RPMI8226 (cell line): ENCODE data around the gene TOP3A.
"Not testable (repeated sequence)": the region's sequence is repeated elsewhere in the genome, so short reads cannot be mapped to it uniquely, and the experiment has no call there.

Experiments
- DNase-seq: peaks from one replicate; pipeline ENCODE4 v3.0.0-alpha.2; 2015

Gene TOP3A

DNA sequence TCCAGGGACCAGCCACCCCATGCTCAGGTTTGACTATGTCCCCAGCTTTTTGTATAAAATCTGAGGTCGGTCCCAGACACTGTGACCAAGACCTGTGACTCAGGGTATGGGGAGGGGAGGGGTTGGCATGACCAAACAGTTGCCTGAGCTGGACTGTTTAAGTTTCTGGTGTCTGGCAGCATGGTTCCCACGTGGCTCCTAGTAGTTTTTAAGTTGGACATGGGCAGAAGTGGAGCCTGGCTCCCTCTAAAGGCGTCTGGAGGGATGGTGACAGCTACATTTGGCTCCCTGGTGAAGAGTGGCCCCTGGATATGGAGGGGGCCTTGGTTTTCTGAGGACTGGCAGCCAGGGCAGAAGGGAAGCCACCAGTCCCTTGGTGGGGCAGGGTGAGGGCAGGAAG is 8.2 kb upstream of the TOP3A start:
- DNase-seq: peak; percentile 21

DNA sequence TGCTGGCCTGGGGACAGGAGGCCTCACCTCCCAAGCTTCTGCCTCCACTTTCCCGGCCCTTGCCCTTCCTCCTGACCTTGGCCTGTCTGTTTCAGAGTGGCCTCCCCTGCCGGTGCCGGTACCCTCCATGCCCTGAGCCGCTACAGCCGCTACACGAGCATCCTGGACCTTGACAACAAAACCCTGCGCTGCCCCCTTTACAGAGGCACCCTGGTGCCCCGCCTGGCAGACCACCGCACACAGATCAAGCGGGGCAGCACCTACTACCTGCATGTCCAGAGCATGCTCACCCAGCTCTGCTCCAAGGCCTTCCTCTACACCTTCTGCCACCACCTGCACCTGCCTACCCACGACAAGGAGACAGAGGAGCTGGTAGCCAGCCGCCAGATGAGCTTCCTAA is 7.7 kb upstream of the TOP3A start:
- DNase-seq: no peak

DNA sequence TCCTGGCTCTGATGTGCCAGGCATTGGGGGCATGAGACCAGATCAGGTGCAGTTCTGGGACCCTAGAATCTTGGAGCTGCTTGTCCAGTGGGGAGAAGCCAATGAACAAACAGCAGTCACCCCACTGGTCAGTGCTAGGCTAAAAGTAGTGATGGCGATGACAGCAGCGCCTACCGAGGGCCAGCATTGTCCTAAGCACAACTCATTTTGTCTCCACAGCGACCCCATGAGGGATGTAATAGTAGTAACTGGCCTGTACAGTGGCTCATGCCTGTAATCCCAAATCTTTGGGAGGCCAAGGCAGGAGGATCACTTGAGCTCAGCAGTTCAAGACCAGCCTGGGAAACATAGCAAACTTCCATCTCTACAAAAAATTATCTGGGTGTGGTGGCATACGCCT is 6.5 kb upstream of the TOP3A start:
- no peak for DNase-seq

DNA sequence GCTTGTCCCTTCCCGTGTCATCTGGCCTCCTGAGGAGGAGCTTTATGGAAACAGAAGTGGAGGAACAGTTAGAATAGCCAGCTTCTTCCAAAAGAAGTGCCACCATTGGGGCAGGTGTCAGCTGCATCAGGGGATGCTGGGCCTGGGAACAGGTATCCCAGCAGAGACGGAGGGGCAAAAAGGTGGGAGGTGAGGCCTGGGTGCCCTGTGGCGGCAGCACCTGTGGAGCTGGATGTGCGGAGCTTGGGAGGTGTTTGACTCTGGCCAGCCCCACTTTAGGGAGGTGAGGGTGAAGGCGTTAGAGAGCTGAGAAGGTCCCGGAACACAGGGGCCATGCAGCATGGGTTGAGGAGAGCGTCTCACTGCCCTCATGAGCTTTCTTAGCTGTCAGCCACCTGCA is 5.5 kb upstream of the TOP3A start:
- DNase-seq: no peak

DNA sequence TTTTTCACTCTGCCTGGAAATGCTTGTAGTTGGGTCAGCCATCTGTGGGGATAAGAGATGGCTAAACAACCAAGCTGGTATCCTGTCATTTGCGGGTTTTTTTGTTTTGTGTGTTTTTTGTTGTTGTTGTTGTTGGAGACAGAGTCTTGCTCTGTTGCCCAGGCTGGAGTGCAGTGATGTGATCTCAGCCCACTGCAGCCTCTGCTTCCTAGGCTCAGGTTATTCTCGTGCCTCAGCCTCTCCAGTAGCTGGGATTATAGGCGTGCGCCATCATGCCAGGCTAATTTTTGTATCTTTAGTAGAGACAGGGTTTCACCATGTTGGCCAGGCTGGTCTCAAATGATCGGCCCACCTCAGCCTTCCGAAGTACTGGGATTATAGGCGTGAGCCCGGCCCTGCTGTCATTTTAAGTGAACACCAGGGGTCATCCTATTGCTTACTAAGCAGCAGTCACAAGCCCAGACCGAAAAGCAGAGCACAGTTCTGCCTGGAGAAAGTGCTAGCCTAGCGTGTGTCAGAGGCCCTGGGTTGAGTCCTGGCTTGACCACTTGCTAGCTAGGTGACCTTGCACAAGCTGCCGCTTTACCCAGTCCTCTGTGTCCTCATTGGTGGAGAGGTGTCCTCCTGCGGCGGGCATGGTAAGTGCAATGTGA is 4.9 kb upstream of the TOP3A start:
- no peak for DNase-seq

DNA sequence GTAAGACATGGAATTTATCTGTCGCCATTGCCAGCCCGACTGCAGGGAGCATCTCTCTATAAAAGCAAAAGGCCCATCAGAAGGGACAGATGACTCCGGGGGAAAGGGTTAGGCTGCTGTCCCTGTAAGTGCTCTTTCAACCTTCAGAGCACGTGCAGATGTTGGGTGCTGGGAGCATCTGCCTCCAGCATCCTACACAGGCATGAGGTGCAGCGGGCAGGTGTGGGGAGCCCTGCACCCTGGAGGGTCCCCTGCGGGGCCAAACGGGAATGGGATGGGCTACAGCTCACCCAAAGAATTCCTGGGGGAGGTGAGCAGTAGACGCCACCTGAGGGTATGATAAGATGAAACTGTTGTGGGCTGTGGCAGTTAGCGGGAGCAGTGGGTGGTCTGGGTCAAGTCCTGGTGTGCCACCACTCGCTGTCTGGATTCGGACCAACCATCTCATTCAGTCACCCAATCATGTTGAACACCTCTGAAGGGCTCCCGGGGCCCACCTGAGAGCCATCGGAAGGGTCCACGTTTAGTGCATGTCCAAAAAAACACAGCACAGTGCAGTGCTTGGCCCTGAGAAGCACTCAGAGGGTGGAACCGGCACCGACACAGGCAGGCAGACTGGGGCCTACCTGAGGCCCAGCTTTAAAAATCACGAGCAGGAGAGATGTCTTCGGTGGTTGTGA is 4.1 kb upstream of the TOP3A start:
- DNase-seq: no peak

DNA sequence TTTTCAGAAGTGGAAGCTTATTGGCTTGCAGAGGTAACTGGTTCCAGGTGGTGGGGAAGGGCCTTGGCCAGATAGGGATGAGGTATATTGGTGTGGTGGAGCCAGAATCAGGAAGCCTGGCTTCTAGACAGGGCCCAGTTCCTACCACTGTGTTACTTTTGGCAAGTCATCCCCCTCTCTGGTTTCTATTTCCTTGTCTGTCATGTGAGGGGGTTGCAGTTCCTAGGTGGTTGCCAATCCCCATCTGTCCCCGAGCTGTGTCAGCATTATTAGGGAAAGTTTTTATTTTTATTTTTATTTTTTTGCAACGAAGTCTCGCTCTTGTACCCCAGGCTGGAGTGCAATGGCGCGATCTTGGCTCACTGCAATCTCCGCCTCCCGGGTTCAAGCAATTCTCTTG is 3.3 kb upstream of the TOP3A start:
- DNase-seq: no peak

DNA sequence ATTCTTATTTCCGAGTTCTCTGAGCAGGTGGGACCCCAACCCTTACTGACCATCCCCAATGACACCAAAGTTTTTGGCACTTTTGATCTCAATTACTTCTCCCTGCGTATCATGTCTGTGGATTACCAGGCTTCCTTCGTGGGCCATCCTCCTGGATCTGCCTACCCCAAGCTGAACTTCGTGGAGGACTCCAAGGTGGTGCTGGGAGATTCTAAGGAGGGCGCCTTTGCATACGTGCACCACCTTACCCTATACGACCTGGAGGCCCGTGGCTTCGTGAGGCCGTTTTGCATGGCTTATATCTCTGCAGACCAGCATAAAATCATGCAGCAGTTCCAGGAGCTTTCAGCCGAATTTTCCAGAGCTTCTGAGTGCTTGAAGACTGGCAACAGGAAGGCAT is 1.2 kb upstream of the TOP3A start:
- no peak for DNase-seq

DNA sequence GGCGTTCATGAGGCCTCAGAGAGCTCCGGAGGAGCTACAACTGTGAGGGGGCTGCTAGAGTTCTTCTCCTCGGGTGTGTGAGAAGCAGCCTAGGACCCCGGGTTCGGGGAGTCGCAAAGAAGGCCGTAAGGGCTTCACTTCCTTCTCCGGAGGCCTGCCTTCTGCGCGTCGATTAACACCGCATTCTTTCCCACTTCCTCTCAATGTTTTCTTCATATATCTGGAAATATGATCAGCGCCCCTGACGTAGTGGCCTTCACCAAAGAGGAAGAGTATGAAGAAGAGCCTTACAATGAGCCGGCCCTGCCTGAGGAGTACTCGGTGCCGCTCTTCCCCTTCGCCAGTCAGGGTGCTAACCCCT is 748 bp upstream of the TOP3A start:
- DNase-seq: peak; percentile 22

DNA sequence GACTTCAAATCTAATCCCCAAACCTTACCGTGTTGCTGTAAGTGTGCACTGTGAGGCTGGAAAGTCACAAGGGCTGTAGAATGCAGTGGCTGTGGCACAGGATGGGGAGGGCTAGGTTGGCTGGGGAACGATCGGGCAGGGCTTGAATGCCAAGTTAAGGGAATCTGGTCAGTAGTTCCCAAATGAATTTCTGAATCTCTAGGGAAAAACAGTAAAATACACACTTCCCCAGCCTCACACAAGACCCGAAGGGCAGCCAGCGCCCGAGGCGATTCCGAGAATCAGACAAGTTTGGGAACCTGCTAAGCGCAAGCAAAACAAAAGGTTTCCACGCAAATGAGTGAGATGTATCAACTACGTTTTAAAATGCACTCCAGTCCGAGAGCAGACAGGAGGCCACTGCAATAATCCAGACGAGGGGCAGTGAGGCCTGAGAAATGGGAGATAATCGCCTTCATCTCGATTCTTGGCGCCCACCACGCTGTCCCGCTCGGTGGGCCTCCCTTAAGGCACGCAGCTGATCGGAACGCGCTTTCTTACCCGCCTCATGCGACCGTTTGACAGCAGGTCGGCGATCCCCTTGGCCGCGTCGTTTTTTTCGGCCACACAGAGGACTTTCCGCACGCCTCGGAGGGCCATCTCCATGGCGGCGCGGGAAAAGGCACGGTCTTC is 599 bp downstream of the TOP3A start:
- peak; percentile 33 for DNase-seq

DNA sequence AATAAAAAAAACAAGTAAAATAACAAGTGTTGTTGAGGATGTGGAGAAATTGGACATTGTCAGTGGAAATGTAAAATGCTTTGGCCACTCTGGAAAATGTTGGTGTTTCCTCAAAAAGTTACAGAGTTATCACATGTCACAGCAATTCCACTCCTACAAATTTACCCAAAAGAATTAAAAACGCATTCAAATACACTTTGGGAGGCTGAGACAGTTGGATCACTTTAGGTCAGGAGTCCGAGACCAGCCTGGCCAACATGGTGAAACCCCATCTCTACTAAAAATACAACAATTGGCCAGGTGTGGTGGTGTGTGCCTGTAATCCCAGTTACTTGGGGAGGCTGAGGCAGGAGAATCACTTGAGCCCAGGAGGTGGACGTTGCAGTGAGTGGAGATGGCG is 5.6 kb downstream of the TOP3A start:
- no peak for DNase-seq

DNA sequence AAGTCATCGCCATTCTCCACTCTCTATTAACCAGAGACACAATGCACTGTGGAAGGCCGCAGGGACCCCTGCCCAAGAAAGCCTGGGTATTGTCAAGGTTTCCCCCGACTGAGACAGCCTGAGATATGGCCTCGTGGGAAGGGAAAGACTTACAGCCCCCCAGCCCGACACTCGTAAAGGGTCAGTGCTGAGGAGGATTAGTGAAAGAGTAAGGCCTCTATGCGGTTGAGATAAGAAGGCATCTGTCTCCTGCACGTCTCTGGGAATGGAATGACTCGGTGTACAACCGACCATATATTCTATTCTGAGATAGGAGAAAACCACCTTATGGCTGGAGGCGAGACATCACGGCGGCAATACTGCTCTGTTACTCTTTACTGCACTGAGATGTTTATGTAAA is 11.6 kb downstream of the TOP3A start:
- not testable (repeated sequence) for DNase-seq

DNA sequence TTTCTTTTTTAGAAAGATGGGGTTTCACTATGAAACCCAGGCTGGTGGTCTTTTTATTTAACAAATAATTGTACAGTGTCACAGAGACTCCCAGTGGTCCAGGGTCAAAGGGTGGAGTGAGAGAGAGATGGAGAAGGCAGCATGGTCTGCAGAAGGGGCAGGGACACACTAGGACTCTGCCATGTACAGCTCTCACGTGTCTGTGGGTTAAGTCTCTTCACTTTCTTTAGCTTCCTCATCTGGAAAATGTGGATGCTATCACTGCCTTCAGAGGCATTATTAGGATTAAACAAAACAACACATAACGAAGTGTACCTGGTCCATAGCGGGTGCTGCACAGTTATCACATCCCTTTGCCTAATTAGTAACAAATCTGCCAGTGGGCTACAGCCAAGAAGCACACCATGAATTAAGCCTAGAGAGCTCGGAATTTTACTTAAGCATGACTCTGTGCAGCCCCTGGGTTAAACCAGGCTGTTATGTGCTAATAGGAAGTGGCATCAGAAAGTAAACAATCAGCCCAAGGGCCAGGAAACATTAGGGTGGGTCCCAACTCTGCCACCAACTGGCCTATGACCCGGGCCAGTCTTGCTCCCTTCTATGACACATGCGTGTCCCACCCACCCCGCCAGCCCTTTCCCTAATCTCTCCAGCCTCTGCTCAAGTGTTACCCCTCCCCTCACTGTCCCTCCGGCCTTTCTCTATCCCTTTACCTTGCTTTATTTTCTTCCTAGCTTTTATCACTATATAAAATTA is 13.9 kb downstream of the TOP3A start:
- no peak for DNase-seq

DNA sequence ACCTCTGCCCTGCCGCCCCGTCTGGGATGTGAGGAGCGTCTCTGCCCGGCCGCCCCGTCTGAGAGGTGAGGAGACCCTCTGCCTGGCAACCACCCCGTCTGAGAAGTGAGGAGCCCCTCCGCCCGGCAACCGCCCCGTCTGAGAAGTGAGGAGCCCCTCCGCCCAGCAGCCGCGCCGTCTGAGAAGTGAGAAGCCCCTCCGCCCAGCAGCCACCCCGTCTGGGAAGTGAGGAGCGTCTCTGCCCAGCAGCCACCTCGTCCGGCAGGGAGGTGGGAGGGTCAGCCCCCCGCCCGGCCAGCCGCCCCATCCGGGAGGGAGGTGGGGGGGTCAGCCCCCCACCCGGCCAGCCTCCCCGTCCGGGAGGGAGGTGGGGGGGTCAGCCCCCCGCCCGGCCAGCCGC is 16.7 kb downstream of the TOP3A start:
- DNase-seq: not testable (repeated sequence)

DNA sequence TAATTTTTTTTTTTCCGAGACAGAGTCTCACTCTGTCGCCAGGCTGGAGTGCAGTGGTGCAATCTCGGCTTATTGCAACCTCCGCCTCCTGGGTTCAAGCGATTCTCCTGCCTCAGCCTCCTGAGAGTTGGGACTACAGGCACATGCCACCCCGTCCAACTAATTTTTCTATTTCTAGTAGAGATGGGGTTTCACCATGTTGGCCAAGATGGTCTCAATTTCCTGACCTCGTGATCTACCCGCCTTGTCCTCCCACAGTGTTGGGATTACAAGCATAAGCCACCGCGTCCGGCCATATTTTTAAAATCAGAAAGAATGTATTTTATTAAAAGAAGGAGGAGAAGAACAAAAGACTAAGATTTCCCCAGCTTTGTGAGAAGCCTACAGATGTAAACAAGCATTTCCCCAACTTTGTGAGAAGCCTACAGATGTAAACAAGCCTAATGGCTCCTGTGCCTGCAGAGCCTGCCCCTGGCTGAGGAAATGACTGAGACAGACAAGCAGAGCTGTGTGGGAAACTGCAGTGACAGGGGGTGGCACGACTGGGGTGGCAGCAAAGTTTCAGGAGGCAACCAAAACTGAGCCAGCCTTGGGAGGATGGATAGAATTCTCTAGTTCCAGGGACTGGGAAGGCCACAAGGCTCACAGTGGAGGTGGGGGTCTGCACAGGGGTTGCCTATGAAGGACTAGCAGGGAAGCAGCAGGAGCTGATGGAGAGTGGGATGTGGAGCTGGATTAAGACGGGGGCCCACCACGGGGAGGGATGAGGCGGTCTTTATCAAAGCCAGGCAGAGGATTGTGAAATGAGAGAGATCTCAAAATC is 22.9 kb downstream of the TOP3A start:
- no peak for DNase-seq

DNA sequence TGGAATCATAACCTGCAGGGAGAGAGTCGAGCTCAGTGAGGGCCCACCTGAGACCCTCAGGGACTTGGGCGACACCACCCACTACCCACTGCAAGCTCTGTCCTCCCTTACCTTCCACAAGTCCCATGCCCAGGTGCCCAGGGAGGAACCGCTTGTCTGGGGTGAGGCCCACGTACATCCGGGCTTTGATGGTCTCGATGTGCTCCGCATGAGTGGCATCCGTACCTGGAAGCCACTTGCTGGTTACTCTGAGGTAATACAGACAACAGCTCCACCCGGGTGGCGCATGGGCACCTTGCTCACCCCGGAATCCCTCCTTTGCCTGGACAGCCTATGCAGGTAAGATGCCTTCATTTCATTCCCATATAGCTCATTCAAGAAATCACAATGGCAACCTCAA is 29.5 kb downstream of the TOP3A start:
- no peak for DNase-seq

DNA sequence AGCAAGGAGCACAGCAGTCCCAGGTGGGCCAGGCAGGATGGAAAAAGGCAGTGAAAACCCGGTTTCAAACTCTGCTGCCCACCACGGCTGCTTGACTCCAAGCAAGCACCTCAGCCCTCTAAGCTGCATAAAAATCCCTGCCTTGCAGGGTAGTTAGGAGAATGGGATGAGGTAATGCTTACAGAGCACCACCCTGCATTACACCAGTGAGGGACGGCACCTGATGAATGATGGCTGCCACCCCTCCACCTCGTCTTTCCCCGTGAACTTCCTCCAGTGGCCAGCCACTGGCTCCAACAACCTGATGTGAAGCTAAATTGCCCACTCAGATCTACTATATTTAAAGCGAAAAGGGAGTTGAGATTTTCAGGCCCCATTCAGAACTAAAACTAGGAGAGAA is 33.0 kb downstream of the TOP3A start:
- no peak for DNase-seq

DNA sequence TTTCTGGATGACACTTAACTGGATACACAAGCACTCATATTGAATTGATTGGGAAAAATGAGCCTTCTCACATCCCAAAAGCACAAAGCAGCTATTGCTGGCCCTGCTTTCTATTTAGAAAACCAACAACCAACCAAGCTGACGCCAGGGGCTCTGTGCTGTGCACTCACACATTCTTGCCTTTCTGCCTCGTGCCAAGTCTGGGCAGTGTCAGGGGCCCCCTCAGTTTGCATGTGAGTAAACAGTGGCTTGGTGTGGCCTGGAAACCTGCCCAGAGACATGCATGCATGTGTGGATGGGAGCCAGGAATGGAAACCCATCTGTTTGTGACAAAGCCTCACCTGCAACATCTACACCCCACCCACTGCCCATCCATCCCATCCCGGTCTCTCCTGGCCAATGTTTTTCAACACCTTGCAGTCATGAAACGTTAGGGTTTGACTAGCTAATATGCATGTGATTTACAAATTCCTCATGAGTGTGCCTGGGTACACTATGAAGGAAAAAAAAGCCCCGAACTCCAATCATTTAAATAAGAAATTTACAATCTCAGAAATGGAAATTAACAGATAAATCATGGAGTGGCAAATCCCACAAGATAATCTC is 33.9 kb downstream of the TOP3A start:
- no peak for DNase-seq

DNA sequence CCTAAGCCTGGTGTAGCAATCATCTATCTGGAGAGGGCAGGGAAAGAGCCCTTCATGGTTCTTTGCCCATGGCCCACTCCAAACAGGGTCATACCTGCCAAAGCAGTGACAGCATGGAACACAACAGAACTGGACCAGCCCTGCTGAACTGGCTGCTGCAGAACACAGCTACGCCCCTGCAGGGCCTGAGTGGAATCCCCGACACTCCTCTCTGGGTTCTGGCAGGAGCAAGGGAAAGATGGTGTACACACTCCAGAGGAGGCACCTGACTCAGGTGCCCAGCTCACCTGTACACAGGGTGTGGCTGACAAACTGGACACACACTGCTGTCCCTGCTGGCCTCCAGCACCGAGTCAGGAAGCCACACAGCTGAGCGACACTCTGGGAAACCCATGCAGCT is 34.5 kb downstream of the TOP3A start:
- no peak for DNase-seq

DNA sequence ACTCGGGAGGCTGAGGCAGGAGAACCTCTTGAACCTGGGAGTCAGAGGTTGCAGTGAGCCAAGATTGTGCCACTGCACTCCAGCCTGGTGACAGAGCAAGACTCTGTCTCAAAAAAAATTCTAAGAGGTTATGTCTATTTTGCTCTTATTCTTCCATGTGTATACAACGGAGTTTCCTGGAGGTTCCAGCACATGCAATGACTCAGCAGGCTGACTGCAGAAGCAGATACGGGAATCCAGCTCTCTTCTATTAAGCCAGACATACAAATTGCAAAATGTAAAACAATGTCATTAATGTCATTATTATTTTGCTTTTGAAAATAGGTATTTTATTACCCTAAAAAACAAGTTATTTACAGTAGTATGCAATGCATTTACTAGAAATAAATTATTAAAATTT is 35.9 kb downstream of the TOP3A start:
- DNase-seq: no peak

DNA sequence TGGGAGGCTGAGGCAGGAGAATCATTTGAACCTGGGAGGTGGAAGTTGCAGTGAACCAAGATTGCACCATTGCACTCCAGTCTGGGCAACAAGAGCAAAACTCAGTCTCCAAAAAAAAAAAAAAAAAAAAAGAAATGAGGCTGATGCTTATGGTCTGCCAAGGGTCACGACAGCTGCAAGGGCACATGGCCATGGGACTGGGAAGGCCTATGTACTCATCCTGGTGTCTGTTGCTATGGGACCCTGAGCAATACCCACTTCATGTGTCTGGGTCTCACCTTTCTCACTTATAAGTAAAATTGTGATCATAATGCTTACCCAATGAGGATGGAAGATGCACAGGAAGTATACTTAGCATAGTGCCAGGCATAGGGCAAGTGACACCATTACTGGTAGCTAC is 37.7 kb downstream of the TOP3A start:
- DNase-seq: no peak
